HG02588 (cell line): ENCODE data around the gene PLD5.

ENCODE experiments used
- ATAC-seq: cut with Tn5 transposase; IDR thresholded peaks from one replicate; pipeline ENCODE4 v1.9.1; 2021; ENCODE audit warnings: mild to moderate bottlenecking, moderate library complexity; ENCODE audit not compliant: unreplicated experiment

Gene PLD5

DNA sequence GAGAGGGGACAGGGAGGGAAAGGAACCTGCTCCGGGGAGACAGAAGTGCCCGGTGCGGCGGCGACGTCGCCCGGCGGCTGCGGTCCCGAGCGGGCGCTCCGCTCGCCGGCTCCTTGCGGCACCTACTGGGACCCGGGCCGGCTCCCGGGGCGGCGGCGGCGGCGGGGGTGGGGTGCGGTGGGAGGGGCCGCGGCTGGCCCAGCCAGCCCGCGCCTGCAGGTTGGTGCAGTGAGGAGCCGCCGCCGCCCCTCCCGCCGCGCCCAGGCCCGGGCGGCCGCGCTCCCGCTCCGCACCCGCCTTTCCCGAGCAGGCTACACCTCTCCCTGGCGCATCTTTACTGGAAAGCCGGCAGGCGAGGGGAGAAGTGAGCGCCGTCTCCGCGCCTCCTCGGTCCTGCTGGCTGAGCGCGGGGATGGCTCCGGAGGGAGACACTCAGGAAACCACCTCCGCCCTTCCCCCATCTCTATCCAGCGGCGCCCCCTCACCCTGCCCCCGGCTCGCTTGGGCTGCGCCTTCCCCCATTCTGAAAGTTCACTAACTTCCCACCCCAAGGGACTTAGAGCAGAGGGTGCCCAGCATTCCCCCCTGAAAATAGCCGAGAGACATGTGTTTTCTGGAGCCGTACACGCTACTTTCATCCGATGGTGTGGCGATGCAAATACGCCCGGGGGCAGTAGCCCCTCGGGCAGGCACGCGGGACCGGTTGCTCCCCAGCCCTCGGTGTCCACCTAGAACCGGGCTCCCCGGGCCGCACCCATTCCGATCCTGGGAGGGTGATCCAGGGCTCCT is at the start of gene PLD5:
TSS of gene PLD5 (minus strand) at position 127 of the 789 bp plus-strand sequence.
- ATAC-seq: no peak

DNA sequence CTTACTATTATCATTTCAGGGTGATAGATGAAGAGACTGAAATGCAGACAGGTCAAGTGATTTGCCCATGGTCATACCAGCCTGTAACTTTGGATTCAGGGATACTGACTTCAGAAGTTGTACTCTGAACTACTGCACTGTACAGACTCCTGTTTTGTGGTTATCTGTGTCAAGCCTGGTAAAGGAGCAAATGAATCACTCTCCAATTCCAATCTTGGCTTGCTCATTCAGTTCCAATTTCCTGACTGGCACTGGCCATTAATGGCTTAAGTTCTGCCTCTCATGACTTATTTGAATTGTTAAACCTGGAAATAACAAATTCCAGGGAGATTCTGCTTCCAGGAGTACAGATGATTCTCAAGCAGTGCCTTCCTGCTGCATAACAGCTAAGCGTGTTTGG is 45.4 kb upstream of the PLD5 start:
- no peak for ATAC-seq

DNA sequence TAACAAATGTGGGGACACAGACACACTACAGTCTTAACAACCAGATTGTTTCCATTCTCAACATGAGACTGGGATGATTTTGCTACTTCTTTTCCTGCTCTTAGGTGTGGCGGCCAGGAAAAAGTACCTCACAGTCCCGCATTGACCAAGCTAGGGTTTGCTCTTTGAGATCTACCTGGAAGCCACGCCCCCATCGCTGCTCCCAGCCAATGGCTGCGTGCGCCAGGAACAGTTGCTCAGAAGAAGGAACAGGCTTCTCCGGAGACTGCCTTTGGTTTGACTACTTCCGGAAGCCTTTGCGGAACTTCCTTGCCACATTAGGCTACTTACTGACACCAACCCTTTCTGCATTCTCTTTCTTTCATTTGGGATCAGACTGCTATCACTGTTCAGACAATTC is 44.2 kb upstream of the PLD5 start:
- ATAC-seq: no peak

DNA sequence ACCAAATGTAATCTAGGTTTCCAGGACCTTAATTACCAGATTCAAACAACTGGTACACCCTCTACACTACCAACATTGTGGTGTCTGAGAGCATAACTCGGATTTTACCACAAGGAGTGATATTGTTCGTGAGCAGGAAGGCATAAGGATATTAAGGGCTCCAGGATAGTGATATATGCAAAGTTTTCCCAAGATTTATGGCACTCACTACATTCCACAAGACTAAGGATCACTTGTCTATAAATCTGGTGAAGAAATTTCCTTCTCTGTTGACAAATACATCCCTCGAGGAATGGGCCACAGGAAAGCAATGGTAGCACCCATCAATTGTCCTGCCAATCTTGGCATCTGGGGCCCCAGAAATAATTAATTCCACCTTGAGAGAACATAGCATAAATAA is 43.1 kb upstream of the PLD5 start:
- no peak for ATAC-seq

DNA sequence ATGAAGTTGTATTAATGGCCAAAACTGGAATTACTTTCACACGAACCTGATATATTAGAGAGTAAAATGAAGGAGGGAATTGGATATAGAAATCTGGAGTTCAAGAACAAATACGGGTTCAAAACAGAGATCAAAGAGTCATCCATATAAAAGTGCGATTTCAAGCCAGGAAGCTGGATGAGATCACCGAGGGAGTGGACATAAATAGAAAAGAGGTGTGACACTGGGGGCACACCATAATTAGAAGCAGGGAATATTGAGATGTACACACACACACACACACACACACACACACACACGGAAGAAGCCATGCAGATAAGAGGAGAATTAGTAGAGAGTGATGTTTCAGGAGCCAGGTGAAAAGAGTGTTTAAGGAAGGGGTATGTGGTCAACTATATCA is 32.3 kb upstream of the PLD5 start:
- no peak for ATAC-seq

DNA sequence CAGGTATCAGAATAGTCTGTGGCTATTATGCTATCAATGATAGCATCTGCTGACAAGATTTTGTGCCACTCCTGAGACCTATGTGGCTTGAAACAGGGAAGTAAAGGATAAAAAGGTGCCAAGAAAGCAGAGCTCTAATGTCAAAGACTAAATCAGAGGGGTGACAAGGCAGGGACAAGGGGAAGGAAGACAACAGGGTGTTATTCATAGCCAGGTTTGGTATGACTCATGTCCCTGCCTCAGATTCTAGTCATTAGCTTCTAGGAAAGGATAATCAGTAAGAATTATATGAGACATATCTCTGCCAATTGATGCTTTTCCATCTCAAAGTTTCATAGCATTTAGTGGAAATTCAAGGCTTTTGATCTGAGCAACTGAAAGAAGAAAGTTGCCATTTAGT is 31.8 kb upstream of the PLD5 start:
- no peak for ATAC-seq

DNA sequence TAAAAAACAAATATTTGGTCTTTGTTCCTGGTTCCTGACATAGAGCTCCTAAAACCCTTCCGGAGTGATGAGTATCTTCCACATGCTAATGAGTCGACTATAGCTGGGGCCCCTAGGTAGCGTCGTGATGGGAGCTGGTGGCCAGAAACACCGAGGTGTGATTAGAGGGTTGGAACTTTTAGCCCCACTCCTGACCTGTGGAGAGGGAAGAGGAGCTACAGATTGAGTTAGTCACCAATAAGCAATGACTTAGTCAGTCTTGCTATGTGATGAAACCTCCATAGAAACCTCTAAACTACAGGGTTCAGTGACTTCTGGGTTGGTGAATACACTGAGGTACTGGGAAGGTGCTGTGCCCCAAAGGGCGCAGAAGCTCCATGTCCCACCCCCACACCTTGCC is 30.1 kb upstream of the PLD5 start:
- ATAC-seq: no peak

DNA sequence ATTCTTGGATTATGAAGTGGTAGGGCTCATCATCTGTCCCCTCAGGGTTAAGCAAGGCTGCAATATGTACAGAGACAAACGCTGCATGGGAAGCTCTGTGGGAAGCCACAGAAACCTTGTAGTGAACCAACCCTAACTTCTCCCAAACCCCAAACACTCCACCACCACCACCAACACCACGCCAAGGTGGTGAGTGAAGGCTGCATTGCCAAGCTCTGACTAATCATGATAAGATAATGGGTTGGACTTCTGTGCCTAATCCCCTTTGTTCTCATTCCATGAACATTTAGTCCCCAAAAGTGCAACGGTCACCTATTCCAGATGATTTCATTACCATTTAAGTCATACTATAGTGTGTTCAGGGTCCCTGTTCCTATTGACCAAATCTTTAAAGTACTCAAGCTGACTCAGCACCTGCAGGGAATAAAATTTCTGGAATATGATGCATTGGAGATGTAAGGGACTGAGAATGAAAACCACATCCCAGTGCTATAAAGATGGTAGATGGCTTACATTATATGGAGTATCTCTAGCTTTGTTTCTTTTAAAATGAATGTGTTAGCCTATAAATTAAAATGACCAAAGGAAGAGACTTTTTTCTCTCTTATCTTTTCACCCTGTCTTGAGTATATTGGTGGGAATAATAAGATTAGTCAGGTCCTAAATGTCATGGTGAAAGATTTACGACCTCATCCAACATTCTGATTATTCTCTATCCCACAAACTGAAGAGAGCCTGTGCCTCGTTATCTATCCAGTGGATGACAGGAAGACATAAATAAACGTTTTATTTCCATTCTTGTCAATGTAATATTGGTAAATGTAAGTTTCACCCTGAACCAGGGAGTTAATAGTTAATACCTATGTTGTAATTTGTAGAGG is 22.6 kb upstream of the PLD5 start:
- no peak for ATAC-seq

DNA sequence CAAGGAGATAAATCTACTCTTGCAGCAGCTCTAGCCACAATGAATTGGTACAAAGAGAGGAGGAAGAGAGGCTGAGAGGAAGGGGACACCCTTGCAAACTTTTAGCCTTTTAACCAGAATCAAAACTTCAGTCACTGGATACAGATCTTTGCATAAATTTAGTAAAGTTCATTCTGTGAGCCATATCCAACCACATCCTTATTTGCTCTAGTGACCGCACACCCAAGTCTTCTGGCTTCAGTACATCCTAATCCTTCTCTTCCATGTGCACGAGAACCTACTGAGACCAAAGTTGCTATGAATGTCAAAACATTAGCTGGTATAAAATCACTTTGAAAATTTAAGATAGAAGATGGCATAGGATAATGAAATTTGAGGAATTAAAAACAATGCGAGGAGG is 21.9 kb upstream of the PLD5 start:
- ATAC-seq: no peak

DNA sequence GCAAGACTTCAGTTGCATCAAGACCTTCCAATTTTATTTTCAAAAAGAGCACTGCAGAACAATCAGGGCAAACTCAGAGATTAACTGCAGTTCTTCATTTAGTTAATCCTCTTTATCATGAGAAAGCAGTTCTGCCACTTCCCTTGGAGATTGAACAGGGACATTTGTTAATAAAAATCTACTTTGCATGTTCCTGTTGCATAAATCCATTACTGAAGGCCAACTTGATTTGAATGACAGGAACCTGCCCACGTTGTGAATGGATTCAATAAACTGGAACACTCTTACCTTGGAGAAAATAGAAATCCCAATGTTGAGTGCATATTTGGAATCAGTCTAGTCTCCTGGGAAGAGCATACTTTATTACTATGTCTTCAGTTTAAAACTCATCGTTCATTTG is 19.6 kb upstream of the PLD5 start:
- no peak for ATAC-seq

DNA sequence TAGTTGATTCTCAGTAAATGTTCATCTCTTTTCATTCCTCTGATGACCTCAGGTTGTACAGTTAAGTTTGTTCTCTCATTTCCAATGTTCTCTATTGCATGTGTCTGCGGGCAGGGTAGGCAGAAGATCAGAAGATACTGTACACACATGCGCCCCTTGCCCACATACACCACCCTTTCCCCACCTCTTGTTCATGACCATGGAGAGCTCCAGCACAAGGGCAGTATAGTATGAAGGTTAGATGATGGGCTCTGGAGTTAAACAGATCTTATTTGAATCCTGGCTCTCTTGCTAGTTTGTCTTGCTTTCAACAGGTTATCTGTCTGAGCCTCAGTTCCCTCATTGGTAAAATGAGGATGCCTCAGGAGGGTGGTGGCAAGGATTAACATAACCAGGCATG is 17.8 kb upstream of the PLD5 start:
- ATAC-seq: no peak

DNA sequence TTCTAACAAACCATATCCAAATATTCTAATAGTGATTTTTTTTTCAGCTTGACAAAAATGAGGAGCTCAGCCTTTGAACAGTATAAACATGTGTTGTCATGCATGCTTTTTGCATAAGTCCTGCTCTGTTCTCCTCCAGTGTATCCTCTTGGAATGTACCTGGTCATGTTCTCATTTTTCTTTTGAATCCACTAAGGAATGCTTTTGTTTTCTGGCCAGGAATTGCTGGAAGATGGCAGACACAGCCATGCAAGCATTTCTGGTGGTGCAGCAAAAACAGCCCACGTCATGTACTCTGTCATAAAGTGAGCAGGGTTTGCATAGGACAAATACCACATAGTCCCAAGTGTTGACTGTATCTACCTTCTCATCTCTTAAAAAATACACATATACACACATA is 11.5 kb upstream of the PLD5 start:
- ATAC-seq: no peak

DNA sequence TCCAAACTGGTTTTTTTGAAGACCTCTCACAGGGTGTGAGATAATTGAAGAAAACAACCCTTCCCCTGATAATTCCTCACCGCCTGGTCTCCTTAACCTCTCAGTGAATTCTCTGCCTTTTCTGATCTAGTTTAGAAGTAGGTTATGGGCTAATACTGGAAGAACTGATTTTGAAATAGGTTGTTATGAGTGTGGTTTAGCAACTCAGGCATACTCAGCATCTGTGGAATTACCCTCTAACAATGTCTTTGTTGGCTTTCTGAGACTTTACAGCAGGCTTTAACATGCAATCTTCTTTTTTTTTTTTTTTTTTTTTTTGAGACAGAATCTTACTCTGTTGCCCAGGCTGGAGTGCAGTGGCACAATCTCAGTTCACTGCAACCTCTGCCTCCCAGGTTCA is 10.3 kb upstream of the PLD5 start:
- ATAC-seq: no peak

DNA sequence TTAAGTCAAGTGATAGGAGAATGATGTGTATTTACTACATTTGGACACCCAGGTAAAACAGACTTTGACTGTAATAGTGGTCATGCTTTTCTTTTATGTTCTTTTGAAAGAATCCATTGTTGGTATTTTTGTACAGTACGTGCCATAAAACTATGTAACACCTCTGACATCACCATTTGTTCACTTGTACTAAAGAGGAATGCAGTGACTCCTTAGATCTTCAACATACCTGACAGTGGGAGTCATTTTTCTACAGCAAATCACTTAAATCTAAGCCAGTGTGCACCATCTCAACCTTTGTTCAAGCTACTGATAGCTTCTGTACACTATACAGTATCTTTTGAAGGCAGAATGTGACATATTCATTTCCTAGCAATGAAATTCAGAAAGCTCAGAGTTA is 6.3 kb upstream of the PLD5 start:
- no peak for ATAC-seq

DNA sequence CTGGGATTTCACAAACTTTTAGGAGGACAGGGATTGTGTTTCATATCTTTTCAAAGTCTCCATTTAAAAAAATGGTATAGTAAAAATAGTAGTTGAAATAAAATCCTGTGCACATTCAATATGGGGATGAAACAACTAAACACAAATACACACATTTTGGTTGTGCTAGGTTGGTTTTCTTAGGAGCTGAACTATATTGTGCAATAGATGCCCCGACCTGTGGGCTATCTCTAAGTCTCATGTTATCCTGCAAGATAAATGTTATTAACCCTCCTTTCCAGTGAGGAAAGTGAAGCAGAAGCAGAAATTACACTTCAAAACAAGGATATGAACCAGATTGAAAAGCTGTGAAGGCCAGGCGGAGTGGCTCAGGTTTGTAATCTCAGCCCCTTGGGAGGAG is 1.3 kb upstream of the PLD5 start:
- no peak for ATAC-seq

DNA sequence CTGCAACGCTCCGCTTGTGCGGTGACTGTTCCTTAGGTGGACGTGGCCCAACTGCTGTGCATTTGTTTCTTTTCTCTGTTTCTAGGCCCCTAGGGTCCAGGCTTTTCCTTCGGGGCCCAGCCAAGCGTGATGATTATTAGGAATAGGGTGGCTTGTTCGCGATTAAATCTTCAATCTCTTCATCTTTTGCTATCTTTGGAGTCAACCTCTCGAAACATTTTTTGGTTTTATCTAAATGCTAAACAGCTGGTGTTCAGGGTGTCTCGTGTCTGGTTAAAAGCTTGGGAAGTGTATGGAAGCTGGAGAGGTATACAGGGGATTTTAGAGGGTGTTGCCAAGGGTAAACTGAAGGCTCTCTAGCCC is 844 bp upstream of the PLD5 start:
- ATAC-seq: no peak

DNA sequence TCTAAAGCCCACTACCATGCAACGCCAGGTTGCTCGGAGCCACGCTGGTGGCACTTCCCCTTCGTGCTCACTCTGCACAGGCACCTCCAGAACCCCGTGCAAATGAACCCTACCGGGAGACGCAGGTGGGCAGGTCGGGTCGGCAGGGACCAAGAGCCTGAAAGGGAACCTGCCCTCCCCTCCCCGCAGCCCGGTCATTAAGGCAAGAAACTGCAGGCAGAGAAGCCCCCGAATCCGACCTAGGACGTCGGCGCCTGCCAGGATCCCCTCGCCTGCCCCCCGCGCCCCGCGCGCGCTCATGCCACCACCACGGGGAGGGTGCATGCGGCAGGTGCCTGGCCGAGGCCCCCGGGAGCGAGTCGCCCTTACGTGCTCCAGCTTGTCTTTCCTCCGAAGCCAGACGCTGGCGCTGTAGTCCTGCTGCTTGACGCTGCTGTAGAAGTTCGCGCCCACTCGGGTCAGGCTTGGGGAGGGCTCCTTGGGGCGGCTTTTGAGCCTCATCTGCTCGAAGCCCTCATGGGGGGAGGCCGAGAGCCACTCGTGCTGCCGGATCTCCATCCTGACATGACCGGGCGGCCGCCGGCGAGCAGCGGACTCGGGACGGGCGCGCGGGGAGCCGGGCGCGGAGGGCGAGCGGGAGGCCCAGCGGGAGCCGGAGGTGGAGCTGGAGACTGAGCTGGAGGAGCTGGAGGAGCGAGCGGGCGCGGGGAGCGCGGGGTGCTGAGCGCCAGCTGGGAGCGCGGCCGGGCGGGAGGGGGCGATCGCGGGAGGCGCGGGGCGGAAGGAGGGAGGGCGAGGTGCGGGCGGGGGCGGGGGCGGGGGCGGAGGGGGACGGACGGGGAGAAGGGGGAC is 552 bp downstream of the PLD5 start:
- ATAC-seq: no peak

DNA sequence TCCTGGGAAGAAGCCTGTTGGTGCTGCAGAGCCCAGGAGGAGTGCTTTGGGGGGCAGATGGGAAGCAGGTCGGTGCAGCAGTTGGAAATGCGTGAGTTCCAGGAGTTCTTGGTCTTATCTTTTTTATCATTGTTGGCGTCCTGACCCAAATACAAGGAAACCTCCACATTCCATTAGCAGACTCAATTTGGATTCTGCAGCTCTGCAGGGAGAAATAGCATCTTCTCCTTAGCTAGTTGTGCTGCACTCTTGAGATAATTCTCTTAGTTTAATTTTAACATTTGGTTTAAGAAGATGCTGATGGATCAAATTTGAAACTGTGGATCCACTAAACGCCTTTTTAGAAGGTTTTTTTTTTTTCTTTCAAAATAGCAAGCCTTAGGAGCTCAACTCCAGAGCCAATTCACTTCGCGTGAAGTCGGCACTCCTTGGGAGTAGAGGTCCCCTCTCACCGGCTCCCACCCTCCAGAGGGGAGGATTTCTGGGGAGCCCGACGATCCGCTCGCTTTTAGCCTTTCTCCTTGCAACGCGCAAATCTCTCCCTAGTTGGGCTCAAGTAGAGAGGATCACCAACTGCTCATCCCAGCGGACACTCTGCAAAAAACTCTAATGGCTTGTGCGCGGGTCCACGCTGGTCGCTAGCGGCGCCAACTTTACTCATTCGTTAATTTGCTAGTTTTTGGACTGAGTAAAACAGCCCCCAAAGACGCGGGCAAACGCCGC is 1.3 kb downstream of the PLD5 start:
- ATAC-seq: no peak

DNA sequence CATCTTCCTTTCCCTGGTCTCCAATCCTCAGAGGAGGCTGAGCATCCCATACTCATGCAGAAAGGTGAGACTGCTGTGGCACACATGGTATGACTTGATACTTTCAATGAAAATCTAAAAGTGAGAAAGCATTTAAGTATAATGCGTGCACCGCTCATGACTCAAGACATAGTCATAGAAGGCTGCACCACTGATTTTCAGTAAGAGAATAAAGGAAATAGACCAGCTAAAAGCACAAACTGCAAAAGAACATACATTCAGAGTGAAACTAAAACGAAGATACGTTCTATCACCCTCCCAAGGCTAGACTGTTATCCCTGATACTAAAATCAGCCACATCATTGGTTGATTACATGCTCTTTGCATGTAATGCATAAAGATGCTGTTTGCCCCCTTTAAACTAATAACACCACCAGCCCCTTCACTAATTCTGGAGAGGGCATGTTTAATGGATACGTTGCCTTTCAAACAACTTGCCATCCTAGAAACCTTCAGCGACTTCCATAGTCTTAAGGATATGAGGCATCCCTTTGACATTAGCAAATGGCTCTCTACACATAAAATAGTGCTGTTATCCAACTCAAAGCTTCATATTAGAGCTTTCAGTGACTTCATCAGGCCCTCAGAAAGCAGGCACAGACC is 2.1 kb downstream of the PLD5 start:
- ATAC-seq: no peak

DNA sequence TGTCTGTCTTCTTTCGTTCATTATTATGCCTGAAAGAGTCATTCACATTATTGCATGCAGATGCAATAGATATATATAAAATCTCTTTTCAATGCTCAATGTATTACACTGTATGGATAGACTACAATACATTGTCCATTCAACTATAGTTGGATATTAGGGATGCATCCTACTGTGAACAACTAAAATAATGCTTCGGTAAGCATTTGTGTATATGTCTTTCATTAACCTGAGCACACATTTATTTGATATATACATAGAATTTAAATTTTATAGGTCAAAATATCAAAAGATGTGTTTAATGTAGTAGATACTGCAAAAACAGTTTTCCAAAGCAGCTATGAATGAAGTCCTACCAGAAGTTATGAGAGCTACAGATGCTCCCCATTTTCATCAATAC is 8.9 kb downstream of the PLD5 start:
- no peak for ATAC-seq
